ENCODE data around the gene SLC47A2.

- TF ChIP-seq, protein P1, sequence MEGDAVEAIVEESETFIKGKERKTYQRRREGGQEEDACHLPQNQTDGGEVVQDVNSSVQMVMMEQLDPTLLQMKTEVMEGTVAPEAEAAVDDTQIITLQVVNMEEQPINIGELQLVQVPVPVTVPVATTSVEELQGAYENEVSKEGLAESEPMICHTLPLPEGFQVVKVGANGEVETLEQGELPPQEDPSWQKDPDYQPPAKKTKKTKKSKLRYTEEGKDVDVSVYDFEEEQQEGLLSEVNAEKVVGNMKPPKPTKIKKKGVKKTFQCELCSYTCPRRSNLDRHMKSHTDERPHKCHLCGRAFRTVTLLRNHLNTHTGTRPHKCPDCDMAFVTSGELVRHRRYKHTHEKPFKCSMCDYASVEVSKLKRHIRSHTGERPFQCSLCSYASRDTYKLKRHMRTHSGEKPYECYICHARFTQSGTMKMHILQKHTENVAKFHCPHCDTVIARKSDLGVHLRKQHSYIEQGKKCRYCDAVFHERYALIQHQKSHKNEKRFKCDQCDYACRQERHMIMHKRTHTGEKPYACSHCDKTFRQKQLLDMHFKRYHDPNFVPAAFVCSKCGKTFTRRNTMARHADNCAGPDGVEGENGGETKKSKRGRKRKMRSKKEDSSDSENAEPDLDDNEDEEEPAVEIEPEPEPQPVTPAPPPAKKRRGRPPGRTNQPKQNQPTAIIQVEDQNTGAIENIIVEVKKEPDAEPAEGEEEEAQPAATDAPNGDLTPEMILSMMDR (IDR thresholded peaks at IDR 0.05): no peak
- TF ChIP-seq POLR2AphosphoS5 (IDR thresholded peaks at IDR 0.05; ENCODE audit: low read depth, low read length) (no peak), SIN3A (IDR thresholded peaks at IDR 0.05; ENCODE audit: borderline replicate concordance, insufficient read depth, low read depth, low read length) (no peak), TCF7L2 (IDR thresholded peaks at IDR 0.05; ENCODE audit: low read depth, low read length) (no peak)
Measured at GRCh38 chr17:19652595-19652994, 63.8 kb downstream of the SLC47A2 start.
